ENCODE measurements around the gene SYDE2. TPM values are rescaled to one million over a fixed set of nuclear protein-coding genes. Genes with fewer than 3 reads are reported as not detected.

SYDE2 gene
- total and polyA plus RNA-seq, 9 of the 15 experiments (the other 6 are each of a cell fraction or from before 2014, with no cell fraction given) = 0.39 to 8.7 (median 4.5) TPM

- TF ChIP-seq ZBTB33 (CRISPR knock-in tag; IDR thresholded peaks at IDR 0.05) (no peak), ZNF717 (CRISPR knock-in tag; IDR thresholded peaks at IDR 0.05) (no peak), GTF2A2 (tag; IDR thresholded peaks at IDR 0.05) (no peak), EP300 (IDR thresholded peaks at IDR 0.05; ENCODE audit: low read length) (no peak), ZBTB17 (CRISPR knock-in tag; IDR thresholded peaks at IDR 0.05) (no peak), CTBP1 (IDR thresholded peaks at IDR 0.05; ENCODE audit: borderline replicate concordance) (no peak), EHMT2 (IDR thresholded peaks at IDR 0.05) (no peak), ZNF586 (CRISPR knock-in tag; conservative IDR thresholded peaks at IDR 0.05) (no peak), ZBED1 (IDR thresholded peaks at IDR 0.05) (no peak), KDM1A (IDR thresholded peaks at IDR 0.05) (0 out of 4 replicates have a peak, but pooled peaks of 1 of the 2 experiments have one; percentile 26)
These were observed 951 bp downstream of the SYDE2 start (continued) for GRCh38 chr1:85199667-85200462.

- in situ Hi-C loops (cut with MboI) = loop anchor here (10.0 kb wide), 1 partner anchor 1544 kb away; no protein-coding TSS in a partner anchor
- no peak for DNase-seq (ENCODE audit: extremely low read depth in 1 of 4, low spot score in 3 of 4)
- no peak for ATAC-seq
- peak overlapping the region; percentile 68 for H3K4me3 ChIP-seq
- intact Hi-C loops (cut with micrococcal nuclease) = no loop called here
- peak overlapping the region in 1 of 2 experiments; percentile 78; a peak in 1 of 4 replicates for H3K9ac ChIP-seq (ENCODE audit: insufficient read depth in 1 of 2, low read depth in 2 of 2, low read length in 2 of 2)
- CTCF ChIA-PET (ENCODE audit: low intra/inter-chr PET ratio) = no interaction called here
- H3K27me3 ChIP-seq (ENCODE audit: control insufficient read depth in 2 of 2, insufficient read depth in 2 of 2, low read length in 2 of 2) = no peaks in the 10 kb centered on the region
- BruUV-seq (replicated peaks) = no TSS peak
- no peaks in the 10 kb centered on the region for H3K9me1 ChIP-seq (ENCODE audit: control insufficient read depth, insufficient read depth, low read length)
- no peaks in the 10 kb centered on the region for H3K36me3 ChIP-seq (ENCODE audit: control insufficient read depth, insufficient read depth, low read length)
- H3K27ac ChIP-seq (ENCODE audit: extremely low read depth, low read depth, low read length) = no peak overlapping the region
- H4K20me1 ChIP-seq (replicated peaks; ENCODE audit: control insufficient read depth, insufficient read depth, low read length) = no peaks in the 10 kb centered on the region
- no peaks in the 10 kb centered on the region for H3K9me3 ChIP-seq (replicated peaks; ENCODE audit: control insufficient read depth, insufficient read depth, low read depth, low read length)
- peaks cover 7 to 19% of the 10 kb centered on the region in 2 experiments; a peak in 4 of 5 replicates for H3K4me1 ChIP-seq (replicated peaks in 1 of 2; ENCODE audit: control insufficient read depth in 2 of 2, insufficient read depth in 2 of 2, low read length in 2 of 2)
- H2AFZ ChIP-seq (ENCODE audit: low read depth, low read length) = no peak overlapping the region
- POLR2A ChIA-PET = interaction anchor here (0.7 to 3.5 kb wide), 4 partner anchors 16 to 41 kb away, joined by 3 to 12 read pairs (median 6); no protein-coding TSS in a partner anchor
- H3K4me2 ChIP-seq (ENCODE audit: insufficient read depth, low read length) = peak overlapping the region; percentile 20; the same call in 1 of the 2 replicates
- 26% methylated on average over 2 of the region's 2 CpGs for WGBS (ENCODE audit: insufficient coverage, low coverage, missing lambda C conversion rate)
- FAIRE-seq = no peak
- TF ChIP-seq ZNF197 (CRISPR knock-in tag; IDR thresholded peaks at IDR 0.05; ENCODE audit: low read depth) (no peak), ZNF740 (CRISPR knock-in tag; IDR thresholded peaks at IDR 0.05) (no peak), ZNF740 (tag; IDR thresholded peaks at IDR 0.05) (no peak), TEAD1 (CRISPR knock-in tag; IDR thresholded peaks at IDR 0.05) (no peak), CBFA2T2 (conservative IDR thresholded peaks at IDR 0.05) (no peak), TSC22D4 (tag; IDR thresholded peaks at IDR 0.05) (no peak), ZNF75A (CRISPR knock-in tag; IDR thresholded peaks at IDR 0.05) (no peak), NFRKB (IDR thresholded peaks at IDR 0.05; ENCODE audit: low read depth) (no peak), BRD9 (IDR thresholded peaks at IDR 0.05; ENCODE audit: low read depth, partially characterized antibody) (no peak)
- peaks cover 51% of the 10 kb centered on the region for H3K79me2 ChIP-seq (ENCODE audit: control insufficient read depth, insufficient read depth, low read length)
These were observed 2.0 kb downstream of the SYDE2 start for GRCh38 chr1:85198864-85199263.
